ENCODE data around the gene CHPT1. TPM values are rescaled to one million over a fixed set of nuclear protein-coding genes. Genes with fewer than 3 reads are reported as not detected.
"Not testable (repeated sequence)": the region's sequence is repeated elsewhere in the genome, so short reads cannot be mapped to it uniquely, and the experiment has no call there.

Gene CHPT1
- total RNA-seq, 2 donors from 2014 or later: 17.2 to 22.1 TPM

DNA sequence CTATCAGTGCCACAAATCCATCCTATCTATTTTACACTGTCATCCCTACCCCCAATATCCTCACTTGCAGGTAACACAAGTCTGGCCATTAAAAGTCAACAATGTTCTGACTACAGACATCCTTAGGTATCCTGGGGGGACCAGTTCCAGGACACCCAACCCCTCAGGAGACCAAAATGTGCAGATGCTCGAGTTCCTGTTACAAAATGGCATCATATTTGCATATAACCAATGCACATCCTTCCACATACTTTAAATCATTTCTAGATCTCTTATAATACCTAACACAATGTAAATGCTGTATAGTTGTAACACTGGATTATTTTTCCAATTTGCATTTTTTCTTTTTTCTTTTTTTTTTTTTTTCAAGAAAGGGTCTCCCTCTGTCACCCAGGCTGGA lies 34.9 kb downstream of the CHPT1 start:
- Histone ChIP-seq H3K27me3 (ENCODE audit: control insufficient read depth, insufficient read depth, low read length, poor library complexity, severe bottlenecking) (no peaks in the 10 kb centered on the region), H3K27ac (ENCODE audit: low read depth, low read length) (no peak overlapping the region), H3K9me3 (ENCODE audit: control insufficient read depth, low read length) (no peaks in the 10 kb centered on the region), H3K9ac (ENCODE audit: extremely low read depth, low read length, poor library complexity, severe bottlenecking) (no peak overlapping the region), H3K36me3 (ENCODE audit: control insufficient read depth, insufficient read depth, low read length) (peaks cover 6% of the 10 kb centered on the region), H3K4me3 (ENCODE audit: low read length) (no peak overlapping the region), H3K4me1 (ENCODE audit: control insufficient read depth, insufficient read depth, low read length) (no peaks in the 10 kb centered on the region)
- 85% methylated on average over 1 of the region's 1 CpG; no CpG with 5 or more reads in 1 of the 2 experiments for WGBS, 2 experiments (ENCODE audit: insufficient coverage in 1 of 2, insufficient read length in 1 of 2)
- TF ChIP-seq, protein P1, sequence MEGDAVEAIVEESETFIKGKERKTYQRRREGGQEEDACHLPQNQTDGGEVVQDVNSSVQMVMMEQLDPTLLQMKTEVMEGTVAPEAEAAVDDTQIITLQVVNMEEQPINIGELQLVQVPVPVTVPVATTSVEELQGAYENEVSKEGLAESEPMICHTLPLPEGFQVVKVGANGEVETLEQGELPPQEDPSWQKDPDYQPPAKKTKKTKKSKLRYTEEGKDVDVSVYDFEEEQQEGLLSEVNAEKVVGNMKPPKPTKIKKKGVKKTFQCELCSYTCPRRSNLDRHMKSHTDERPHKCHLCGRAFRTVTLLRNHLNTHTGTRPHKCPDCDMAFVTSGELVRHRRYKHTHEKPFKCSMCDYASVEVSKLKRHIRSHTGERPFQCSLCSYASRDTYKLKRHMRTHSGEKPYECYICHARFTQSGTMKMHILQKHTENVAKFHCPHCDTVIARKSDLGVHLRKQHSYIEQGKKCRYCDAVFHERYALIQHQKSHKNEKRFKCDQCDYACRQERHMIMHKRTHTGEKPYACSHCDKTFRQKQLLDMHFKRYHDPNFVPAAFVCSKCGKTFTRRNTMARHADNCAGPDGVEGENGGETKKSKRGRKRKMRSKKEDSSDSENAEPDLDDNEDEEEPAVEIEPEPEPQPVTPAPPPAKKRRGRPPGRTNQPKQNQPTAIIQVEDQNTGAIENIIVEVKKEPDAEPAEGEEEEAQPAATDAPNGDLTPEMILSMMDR (conservative IDR thresholded peaks at IDR 0.05): no peak
- Mint-ChIP-seq H3K4me3 (no peak overlapping the region), H3K36me3 (ENCODE audit: low read depth) (no peaks in the 10 kb centered on the region), H3K27ac (no peak overlapping the region), H3K4me1 (no peaks in the 10 kb centered on the region), H3K9me3 (no peaks in the 10 kb centered on the region), H3K27me3 (ENCODE audit: insufficient read depth) (no peaks in the 10 kb centered on the region)
- no peak for DNase-seq

DNA sequence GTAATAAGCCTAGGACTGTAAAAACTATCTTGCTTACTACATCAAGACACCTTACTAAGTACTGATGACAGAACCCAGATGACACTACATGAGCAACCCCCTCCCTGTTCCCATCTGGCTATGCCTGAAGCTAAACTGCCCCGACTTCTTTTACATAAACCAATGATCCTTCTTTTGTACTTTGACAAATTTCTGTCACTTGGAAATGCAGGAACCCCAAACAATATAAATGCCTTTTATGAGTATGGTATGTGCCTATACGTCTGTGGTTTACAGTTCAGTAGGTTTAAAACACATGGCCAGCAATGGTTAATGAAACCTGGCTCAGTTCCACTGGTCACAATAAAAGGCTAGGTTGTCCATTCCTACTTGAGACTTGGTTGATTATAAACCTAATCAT lies 35.7 kb downstream of the CHPT1 start:
- TF ChIP-seq, protein P1 (conservative IDR thresholded peaks at IDR 0.05): no peak
- no peak overlapping the region for H3K4me3 ChIP-seq (ENCODE audit: low read length)
- no peak overlapping the region for H3K27ac Mint-ChIP-seq
- H3K36me3 ChIP-seq (ENCODE audit: control insufficient read depth, insufficient read depth, low read length): peaks cover 6% of the 10 kb centered on the region
- no peak overlapping the region for H3K9ac ChIP-seq (ENCODE audit: extremely low read depth, low read length, poor library complexity, severe bottlenecking)
- no peaks in the 10 kb centered on the region for H3K4me1 Mint-ChIP-seq
- DNase-seq: no peak
- no peaks in the 10 kb centered on the region for H3K27me3 Mint-ChIP-seq (ENCODE audit: insufficient read depth)
- no peaks in the 10 kb centered on the region for H3K36me3 Mint-ChIP-seq (ENCODE audit: low read depth)
- no peaks in the 10 kb centered on the region for H3K27me3 ChIP-seq (ENCODE audit: control insufficient read depth, insufficient read depth, low read length, poor library complexity, severe bottlenecking)
- no peak overlapping the region for H3K27ac ChIP-seq (ENCODE audit: low read depth, low read length)
- H3K9me3 ChIP-seq (ENCODE audit: control insufficient read depth, low read length): no peaks in the 10 kb centered on the region
- H3K4me3 Mint-ChIP-seq: no peak overlapping the region
- no peaks in the 10 kb centered on the region for H3K9me3 Mint-ChIP-seq
- no peaks in the 10 kb centered on the region for H3K4me1 ChIP-seq (ENCODE audit: control insufficient read depth, insufficient read depth, low read length)
- 76 to 88% methylated on average over 1 to 2 of the region's 2 CpGs for WGBS, 2 experiments (ENCODE audit: insufficient coverage in 1 of 2, insufficient read length in 1 of 2)

DNA sequence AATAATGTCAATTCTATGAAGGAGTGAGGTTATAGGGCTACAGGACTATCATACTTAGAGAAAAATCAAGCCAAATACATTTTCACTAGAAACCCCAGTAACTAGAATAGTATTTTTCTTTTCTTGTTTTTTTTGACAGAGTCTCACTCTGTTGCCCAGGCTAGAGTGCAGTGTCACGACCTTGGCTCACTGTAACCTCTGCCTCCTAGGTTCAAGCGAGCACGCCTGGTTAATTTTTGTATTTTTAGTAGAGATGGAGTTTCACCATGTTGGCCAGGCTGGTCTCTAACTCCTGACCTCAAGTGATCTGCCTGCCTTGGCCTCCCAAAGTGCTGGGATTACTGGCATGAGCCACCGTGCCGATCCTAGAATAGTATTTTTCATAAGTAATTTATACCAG lies 37.0 kb downstream of the CHPT1 start:
- not testable (repeated sequence) for H3K27ac Mint-ChIP-seq; H3K36me3 Mint-ChIP-seq (ENCODE audit: low read depth); H3K4me3 ChIP-seq (ENCODE audit: low read length); H3K4me1 Mint-ChIP-seq; H3K9me3 ChIP-seq (ENCODE audit: control insufficient read depth, low read length); H3K4me1 ChIP-seq (ENCODE audit: control insufficient read depth, insufficient read depth, low read length); H3K27me3 Mint-ChIP-seq (ENCODE audit: insufficient read depth); H3K27ac ChIP-seq (ENCODE audit: low read depth, low read length); H3K36me3 ChIP-seq (ENCODE audit: control insufficient read depth, insufficient read depth, low read length); H3K27me3 ChIP-seq (ENCODE audit: control insufficient read depth, insufficient read depth, low read length, poor library complexity, severe bottlenecking); DNase-seq; H3K9ac ChIP-seq (ENCODE audit: extremely low read depth, low read length, poor library complexity, severe bottlenecking); H3K4me3 Mint-ChIP-seq; H3K9me3 Mint-ChIP-seq
- WGBS, 2 experiments (ENCODE audit: insufficient coverage in 1 of 2, insufficient read length in 1 of 2): 95 to 100% methylated on average over 2 to 5 of the region's 5 CpGs

DNA sequence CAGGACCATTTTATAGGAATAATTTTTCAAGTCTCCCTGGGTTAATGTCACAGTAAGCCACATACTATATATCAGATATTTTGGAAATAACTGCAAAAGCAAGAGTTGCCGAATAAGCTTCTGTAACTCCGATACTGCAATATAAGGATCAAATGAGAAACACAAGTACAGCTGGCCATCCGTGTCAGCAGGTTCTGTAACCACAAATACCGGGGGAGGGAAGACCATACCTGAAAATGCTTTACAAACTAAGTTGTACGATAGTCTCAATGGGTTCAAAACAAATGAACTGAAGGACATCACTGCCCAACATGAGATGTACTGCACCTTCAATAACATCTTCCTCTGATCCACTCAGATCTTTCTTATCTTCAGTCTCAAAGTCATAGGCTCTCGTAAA lies 40.0 kb downstream of the CHPT1 start:
- Histone ChIP-seq H3K4me3 (ENCODE audit: low read length) (no peak overlapping the region), H3K4me1 (ENCODE audit: control insufficient read depth, insufficient read depth, low read length) (no peaks in the 10 kb centered on the region), H3K9me3 (ENCODE audit: control insufficient read depth, low read length) (no peaks in the 10 kb centered on the region), H3K9ac (ENCODE audit: extremely low read depth, low read length, poor library complexity, severe bottlenecking) (no peak overlapping the region), H3K27me3 (ENCODE audit: control insufficient read depth, insufficient read depth, low read length, poor library complexity, severe bottlenecking) (no peaks in the 10 kb centered on the region), H3K36me3 (ENCODE audit: control insufficient read depth, insufficient read depth, low read length) (no peaks in the 10 kb centered on the region), H3K27ac (ENCODE audit: low read depth, low read length) (no peak overlapping the region)
- Mint-ChIP-seq H3K9me3 (no peaks in the 10 kb centered on the region), H3K27ac (peak overlapping the region; percentile 9), H3K4me1 (no peaks in the 10 kb centered on the region), H3K36me3 (ENCODE audit: low read depth) (peaks cover 10% of the 10 kb centered on the region), H3K27me3 (ENCODE audit: insufficient read depth) (no peaks in the 10 kb centered on the region), H3K4me3 (no peak overlapping the region)
- no peak for DNase-seq
- TF ChIP-seq, protein P1 (conservative IDR thresholded peaks at IDR 0.05): no peak
- 90 to 91% methylated on average over 6 of the region's 6 CpGs for WGBS, 2 experiments (ENCODE audit: insufficient coverage in 1 of 2, insufficient read length in 1 of 2)

All from endodermal cell (in vitro differentiated cells).